Measurements from ENCODE around the gene CNGA2. TPM values are rescaled to one million over a fixed set of nuclear protein-coding genes. Genes with fewer than 3 reads are reported as not detected.

The CNGA2 gene
- not detected for total RNA-seq

DNA sequence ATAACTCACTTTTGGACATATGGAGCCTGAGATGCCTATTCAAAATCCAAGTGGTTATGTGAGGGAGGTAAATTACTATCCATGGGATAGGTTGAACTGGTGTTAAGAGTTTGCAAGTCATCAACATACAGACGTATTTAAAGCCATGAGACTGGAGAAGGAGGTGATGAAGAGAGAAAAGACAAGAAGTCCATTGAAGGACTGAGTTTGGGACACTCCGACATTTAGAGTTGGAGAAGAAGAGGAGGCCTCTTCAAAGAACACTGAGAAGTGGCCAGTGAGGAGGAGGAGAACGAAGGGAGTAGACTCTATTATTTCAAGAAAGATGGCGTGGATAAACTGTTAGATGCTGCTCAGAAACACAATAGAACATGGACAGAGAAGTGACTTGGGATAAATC is at the start of gene CNGA2:
CNGA2 (plus strand) TSS at position 301 of the 400 bp plus-strand sequence. CDS start 3,738 bp downstream, outside the sequence.
- no peak for TF ChIP-seq EP300 (IDR thresholded peaks at IDR 0.05)
- no peak for TF ChIP-seq POLR2A (IDR thresholded peaks at IDR 0.05)
- TF ChIP-seq POLR2AphosphoS5 (IDR thresholded peaks at IDR 0.05): no peak
- no peak for TF ChIP-seq CTCF (IDR thresholded peaks at IDR 0.05)
- Histone ChIP-seq H3K9me3 (no peaks in the 10 kb centered on the region), H3K27ac (no peak within 1 kb of the TSS), H3K27me3 (no peaks in the 10 kb centered on the region), H3K36me3 (no peaks in the 10 kb centered on the region), H3K4me1 (no peaks in the 10 kb centered on the region), H3K4me3 (no peak within 1 kb of the TSS)
- 74 to 89% methylated on average over 4 of the region's 4 CpGs for WGBS, 2 donors
- ATAC-seq (ENCODE audit: low FRiP score in 2 of 2): no peak
- no peak for DNase-seq

DNA sequence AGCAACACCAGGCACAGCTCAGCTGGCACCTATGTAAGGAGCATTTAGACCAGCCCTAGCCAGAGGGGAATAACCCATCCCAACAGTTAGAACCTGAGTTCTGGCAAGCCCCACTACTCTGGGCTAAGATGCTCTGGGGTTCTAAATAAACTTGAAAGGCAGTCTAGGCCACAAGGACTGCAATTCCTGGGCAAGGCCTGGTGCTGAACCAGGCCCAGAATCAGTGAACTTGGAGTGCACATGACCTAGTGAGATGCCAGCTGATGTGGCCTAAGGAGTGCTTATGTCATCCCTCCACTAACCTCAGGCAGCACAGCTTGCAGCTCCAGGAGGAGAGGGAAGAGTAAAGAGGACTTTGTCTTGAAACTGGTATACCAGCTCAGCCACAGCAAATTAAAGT is 46.9 kb upstream of the CNGA2 start:
- H3K27me3 ChIP-seq: no peaks in the 10 kb centered on the region
- DNase-seq: no peak
- H3K9me3 ChIP-seq: no peaks in the 10 kb centered on the region
- H3K4me3 ChIP-seq: no peak overlapping the region
- no peak for ATAC-seq (ENCODE audit: low FRiP score in 2 of 2)
- no peaks in the 10 kb centered on the region for H3K36me3 ChIP-seq
- H3K27ac ChIP-seq: no peak overlapping the region
- H3K4me1 ChIP-seq: no peaks in the 10 kb centered on the region
- TF ChIP-seq CTCF (IDR thresholded peaks at IDR 0.05) (no peak), POLR2A (IDR thresholded peaks at IDR 0.05) (no peak), POLR2AphosphoS5 (IDR thresholded peaks at IDR 0.05) (no peak), EP300 (IDR thresholded peaks at IDR 0.05) (no peak)

GRCh38 chrX:151688695-151689094 is 45.9 kb upstream of the CNGA2 start:
- Histone ChIP-seq H3K27me3 (no peaks in the 10 kb centered on the region), H3K27ac (no peak overlapping the region), H3K4me3 (no peak overlapping the region), H3K36me3 (no peaks in the 10 kb centered on the region), H3K4me1 (no peaks in the 10 kb centered on the region), H3K9me3 (no peaks in the 10 kb centered on the region)
- no peak for DNase-seq
- no peak for ATAC-seq (ENCODE audit: low FRiP score in 2 of 2)
- TF ChIP-seq POLR2A (IDR thresholded peaks at IDR 0.05): no peak
- TF ChIP-seq EP300 (IDR thresholded peaks at IDR 0.05): no peak
- TF ChIP-seq CTCF (IDR thresholded peaks at IDR 0.05): no peak
- no peak for TF ChIP-seq POLR2AphosphoS5 (IDR thresholded peaks at IDR 0.05)

DNA sequence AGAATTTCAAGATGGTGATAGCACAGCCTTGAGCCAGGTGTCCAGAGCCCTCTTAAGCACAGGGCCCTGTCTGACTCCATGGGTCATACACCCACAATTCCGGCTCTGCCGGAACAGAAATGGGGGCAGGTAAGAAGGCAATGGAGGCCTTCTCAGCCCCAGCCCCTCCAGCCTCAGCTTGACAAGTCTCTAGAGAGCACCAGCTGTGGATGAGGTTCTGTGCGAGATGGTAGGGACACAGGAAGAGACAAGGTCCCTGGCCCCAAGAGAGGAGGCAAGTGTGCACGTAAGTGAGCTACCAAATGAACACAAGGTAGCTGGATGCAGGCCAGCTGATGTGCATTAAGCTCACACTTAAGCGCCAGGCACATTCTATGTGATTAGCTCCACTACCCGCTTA is 41.7 kb upstream of the CNGA2 start:
- WGBS, 2 donors: 88 to 92% methylated on average over 2 to 6 of the region's 6 CpGs
- no peaks in the 10 kb centered on the region for H3K36me3 ChIP-seq
- no peaks in the 10 kb centered on the region for H3K9me3 ChIP-seq
- H3K27ac ChIP-seq: no peak overlapping the region
- H3K4me3 ChIP-seq: no peak overlapping the region
- H3K27me3 ChIP-seq: peaks cover 0 to 5% (median 0%) of the 10 kb centered on the region in 4 donors
- DNase-seq (peak in 1 of 2 donors; percentile 16), ATAC-seq (ENCODE audit: low FRiP score in 2 of 2) (no peak)
- TF ChIP-seq POLR2AphosphoS5 (IDR thresholded peaks at IDR 0.05) (no peak), EP300 (IDR thresholded peaks at IDR 0.05) (no peak), CTCF (IDR thresholded peaks at IDR 0.05) (no peak), POLR2A (IDR thresholded peaks at IDR 0.05) (no peak)
- H3K4me1 ChIP-seq: peaks cover 0 to 10% (median 0%) of the 10 kb centered on the region in 4 donors

- H3K9me3 ChIP-seq: no peaks in the 10 kb centered on the region
- DNase-seq (peak in 1 of 2 donors; percentile 0), ATAC-seq (ENCODE audit: low FRiP score in 2 of 2) (no peak)
- H3K27ac ChIP-seq: no peak overlapping the region
- TF ChIP-seq CTCF (IDR thresholded peaks at IDR 0.05): no peak
- TF ChIP-seq EP300 (IDR thresholded peaks at IDR 0.05): no peak
- TF ChIP-seq POLR2AphosphoS5 (IDR thresholded peaks at IDR 0.05): no peak
- TF ChIP-seq POLR2A (IDR thresholded peaks at IDR 0.05): no peak
- peaks cover 0 to 5% (median 0%) of the 10 kb centered on the region in 4 donors for H3K27me3 ChIP-seq
- no peak overlapping the region for H3K4me3 ChIP-seq
- no peaks in the 10 kb centered on the region for H3K36me3 ChIP-seq
- H3K4me1 ChIP-seq: peaks cover 0 to 10% (median 0%) of the 10 kb centered on the region in 4 donors
- 74 to 90% methylated on average over 7 to 12 of the region's 12 CpGs for WGBS, 2 donors
These were observed 40.4 kb upstream of the CNGA2 start for GRCh38 chrX:151694121-151694520.

Measured in upper lobe of left lung (tissue), 6 donors.